HG02571 (cell line): ENCODE results near the gene PALM3.
A peak's percentile ranks its signal among the peaks of the same experiment; 100 is the strongest.
"Not testable (repeated sequence)": the region's sequence is repeated elsewhere in the genome, so short reads cannot be mapped to it uniquely, and the experiment has no call there.

Experiments
- ATAC-seq: cut with Tn5 transposase; IDR thresholded peaks from one replicate; pipeline ENCODE4 v1.9.1; 2021; ENCODE audit warnings: mild to moderate bottlenecking, moderate library complexity; ENCODE audit not compliant: unreplicated experiment

Gene PALM3

DNA sequence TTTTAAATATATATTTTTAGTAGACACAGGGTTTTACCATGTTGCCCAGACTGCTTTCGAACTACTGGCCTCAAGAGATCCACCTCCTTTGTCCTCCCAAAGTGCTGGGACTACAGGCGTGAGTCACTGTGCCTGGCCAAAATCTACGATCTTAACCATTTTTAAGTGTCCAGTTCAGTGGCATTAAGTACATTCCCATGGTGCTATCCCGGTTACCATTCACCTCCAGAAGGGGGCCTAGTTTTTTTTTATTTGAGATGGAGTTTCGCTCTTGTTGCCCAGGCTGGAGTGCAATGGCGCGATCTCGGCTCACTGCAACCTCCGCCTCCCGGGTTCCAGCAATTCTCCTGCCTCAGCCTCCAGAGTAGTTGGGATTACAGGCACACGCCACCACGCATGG is 26.7 kb downstream of the PALM3 start:
- not testable (repeated sequence) for ATAC-seq

DNA sequence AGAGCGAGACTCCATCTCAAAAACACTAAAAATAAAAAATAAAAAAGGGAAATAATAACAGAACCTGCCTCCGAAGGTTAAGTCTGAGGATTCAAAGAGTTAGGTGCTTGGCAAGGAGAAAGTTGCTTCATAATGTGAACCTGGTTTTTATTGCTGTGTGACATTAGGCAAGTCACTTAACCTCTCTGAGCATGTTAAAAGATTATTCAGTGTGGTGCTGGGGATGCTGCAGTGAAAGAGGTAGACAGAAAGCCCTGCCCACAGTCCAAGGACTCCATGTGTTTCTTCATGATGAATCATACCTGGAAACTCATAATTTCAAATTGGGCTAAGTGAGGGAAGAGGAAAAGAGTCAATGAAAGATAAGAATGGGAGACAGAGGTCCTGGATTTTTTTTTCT is 27.9 kb downstream of the PALM3 start:
- no peak for ATAC-seq

DNA sequence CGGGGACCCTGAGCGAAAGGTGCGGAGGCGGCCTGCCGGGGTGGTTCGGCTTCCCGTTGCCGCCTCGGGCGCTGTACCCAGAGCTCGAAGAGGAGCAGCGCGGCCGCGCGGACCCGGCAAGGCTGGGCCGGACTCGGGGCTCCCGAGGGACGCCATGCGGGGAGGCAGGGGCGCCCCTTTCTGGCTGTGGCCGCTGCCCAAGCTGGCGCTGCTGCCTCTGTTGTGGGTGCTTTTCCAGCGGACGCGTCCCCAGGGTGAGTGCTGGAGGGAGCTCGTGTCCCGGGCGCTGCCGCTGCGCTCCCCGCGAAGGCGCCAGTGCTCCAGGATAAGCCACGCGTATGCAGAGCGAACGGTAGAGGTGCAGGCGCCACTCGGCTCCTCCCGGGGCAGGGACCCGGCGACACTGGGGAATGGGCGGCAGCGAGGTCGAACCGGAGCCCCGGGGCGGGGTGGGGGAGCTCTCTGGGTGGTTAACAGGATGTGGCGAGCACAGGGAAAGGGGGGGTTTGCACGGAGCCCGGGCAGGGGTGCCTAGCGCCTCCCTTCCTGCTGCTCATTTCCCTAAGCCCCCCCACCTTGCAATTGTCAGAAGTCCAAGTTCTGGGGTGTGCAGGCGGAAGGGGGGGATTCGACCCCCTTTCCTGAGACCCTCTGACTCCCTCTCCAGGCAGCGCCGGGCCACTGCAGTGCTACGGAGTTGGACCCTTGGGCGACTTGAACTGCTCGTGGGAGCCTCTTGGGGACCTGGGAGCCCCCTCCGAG is 30.0 kb downstream of the PALM3 start, which contains the start of gene IL27RA:
Gene IL27RA, plus strand, starts transcription at position 44 of the 762 bp plus-strand sequence. Its CDS starts 111 bp downstream, at position 155.
- no peak for ATAC-seq

DNA sequence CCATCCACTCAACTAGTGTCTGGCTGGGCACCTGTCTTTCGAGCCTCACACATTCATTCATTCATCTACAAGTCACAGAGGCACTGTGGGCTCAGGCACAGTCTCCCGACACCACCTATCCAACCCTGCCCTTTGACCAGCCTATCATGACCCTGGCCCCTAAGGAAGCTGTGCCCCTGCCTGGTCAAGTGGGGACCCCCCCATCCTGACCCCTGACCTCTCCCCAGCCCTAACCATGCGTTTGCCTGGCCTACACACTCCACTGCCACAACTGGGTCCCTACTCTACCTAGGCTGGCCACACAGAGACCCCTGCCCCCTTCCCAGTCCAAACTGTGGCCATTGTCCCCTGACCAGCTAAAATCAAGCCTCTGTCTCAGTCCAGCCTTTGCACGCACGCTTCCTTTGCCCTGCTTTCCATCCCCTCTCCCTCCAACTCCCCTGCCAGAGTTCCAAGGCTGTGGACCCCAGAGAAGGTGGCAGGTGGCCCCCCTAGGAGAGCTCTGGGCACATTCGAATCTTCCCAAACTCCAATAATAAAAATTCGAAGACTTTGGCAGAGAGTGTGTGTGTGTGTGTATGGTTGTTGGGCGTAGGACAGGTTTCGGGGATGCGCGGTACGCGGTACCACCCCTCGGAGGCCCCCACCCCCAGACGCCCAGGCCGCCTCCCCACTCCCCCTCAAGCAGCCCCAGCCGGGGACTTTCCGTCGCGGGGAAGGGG is 30.7 kb downstream of the PALM3 start:
- no peak for ATAC-seq

DNA sequence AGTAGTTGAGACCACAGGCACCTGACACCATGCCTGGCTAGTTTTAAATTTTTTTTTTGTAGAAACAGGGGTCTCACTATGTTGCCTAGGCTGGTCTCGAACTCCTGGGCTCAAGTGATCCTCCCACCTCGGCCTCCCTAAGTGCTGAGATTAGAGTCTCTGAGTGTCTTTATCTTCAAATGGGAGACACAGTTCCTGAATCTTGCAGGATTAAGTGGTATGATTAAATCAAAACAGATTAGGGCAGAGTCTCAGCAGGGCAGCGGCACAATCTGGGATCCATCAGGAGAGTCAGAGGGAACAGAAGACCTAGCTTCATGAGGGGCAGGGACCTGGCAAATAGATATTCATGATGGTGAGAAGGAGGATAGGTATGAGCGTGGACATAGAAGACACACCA is 33.0 kb downstream of the PALM3 start:
- no peak for ATAC-seq

DNA sequence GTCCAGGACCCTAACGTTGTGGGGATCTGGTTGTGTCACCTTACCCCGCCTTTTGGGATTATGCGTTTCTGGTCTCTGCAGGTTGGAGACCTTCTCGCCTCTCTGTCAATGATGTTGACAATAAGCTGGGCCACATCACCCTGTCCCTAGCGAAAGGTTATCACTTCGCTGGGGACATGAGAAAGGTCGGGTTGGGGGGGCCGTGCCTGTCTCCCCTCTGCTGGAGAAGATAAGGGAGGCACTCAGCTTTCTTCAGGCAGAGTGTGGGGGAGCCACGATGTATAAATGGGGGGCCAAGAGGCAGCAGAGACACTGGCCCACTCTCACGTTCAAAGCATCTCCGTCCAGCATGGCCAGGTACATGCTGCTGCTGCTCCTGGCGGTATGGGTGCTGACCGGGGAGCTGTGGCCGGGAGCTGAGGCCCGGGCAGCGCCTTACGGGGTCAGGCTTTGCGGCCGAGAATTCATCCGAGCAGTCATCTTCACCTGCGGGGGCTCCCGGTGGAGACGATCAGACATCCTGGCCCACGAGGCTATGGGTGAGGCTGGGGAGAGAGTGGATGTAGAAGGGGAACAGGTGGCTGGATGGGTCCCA is 33.9 kb downstream of the PALM3 start, which contains the start of gene RLN3:
Gene RLN3, plus strand, starts transcription at position 293 of the 595 bp plus-strand sequence. Its CDS starts 57 bp downstream, at position 350.
- ATAC-seq = no peak

DNA sequence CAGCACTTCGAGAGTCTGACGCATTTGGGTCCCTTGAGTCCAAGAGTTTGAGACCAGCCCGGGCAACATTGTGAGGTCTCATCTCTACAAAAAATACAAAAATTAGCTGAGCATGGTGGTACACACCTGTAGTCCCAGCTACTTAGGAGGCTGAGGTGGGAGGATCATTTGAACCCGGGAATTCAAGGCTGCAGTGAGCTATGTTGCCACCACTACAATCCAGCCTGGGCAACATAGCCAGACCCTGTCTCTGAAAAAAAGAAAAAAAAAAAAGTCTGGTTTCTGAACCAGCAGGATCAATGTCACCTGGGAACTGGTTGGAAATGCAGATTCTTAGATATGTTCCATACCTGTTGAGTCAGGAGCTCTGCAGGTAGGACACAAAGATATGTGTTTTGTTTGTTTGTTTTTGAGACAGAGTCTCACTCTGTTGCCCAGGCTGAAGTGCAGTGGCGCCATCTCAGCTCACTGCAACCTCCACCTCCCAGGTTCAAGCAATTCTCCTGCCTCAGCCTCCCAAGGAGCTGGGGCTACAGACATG is 35.2 kb downstream of the PALM3 start:
- not testable (repeated sequence) for ATAC-seq

DNA sequence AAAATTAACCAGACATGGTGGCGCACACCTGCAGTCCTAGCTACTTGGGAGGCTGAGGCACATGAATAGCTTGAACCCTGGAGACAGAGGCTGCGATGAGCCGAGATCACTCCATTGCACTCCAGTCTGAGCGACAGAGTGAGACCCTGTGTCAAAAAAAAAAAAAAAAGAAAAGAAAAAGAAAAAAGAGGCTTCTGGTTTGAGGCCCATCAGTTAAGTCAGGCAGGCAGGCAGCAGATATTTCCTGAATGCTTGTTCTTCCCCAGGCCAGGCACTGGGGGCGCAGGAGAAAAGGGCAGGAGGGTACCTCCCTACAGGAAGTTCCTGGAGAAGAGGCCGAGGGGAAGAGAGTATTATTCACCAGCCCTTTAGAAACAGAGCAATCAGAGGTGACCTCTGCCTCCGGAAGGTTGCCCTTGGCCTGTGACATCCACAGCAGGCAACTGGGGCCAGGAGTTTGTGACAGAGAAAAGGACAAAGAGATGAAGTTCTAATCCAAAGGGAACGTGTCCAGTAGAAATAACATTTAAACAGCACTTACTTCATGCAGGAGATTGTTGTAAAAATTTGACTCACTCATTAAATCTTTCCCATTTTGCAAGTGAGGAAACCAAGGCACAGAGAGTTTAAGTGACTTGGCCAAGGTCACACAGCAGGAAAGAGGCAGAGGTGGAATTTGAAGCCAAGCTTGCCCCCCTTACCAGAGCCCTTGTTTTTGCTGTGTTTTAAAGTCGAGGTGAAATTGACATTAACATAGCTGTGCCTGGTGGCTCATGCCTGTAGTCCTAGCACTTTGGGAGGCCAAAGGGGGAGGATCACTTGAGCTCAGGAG is 38.3 kb downstream of the PALM3 start:
- ATAC-seq = no peak

DNA sequence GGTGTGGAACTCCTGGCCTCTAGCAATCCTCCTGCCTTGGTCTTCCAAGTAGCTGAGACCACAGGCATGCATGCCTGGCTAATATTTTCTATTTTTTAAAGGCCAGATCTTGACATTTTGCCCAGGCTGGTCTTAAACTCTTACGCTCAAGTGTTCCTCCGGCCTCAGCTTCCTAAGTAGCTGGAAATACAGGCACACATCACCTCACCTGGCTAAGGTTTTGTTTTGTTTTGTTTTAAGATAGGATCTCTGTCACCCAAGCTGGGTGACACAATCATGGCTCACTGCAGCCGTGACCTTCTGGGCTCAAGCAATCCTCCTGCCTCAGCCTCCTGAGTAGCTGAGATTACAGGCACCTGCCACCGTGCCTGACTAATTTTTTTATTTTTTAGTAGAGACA is 39.4 kb downstream of the PALM3 start:
- ATAC-seq = no peak

DNA sequence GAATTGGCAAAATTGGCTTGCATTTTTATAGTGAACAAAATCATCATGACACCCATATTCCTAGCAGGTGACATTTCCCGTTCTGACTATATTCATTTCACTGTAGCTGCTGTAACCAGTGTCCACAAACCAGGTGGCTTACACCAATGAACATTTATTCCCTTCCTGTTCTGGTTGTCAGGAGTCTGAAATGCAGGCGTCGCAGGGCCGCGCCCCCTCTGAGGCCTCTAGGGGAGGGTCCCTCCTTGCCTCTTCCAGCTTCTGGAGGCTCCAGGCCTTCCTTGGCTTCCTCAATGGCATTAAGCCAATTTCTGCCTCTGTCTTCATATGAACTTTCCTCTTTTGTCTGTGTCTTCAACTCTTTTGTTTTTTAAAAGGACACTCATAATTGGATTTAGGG is 40.4 kb downstream of the PALM3 start:
- no peak for ATAC-seq

DNA sequence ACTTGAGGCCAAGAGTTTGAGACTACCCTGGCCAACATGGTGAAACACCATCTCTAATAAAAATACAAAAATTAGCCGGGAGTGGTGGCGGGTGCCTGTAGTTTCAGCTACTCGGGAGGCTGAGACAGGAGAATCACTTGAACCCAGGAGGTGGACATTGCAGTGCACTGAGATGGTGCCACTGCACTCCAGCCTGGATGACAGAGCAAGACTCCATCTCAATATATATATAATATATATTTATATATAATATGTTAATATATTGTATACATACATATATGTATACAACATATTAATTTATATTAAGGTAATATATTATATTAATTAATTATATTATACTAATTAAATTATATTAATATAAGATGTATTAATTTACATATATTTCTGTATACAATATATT is 42.1 kb downstream of the PALM3 start:
- not testable (repeated sequence) for ATAC-seq

DNA sequence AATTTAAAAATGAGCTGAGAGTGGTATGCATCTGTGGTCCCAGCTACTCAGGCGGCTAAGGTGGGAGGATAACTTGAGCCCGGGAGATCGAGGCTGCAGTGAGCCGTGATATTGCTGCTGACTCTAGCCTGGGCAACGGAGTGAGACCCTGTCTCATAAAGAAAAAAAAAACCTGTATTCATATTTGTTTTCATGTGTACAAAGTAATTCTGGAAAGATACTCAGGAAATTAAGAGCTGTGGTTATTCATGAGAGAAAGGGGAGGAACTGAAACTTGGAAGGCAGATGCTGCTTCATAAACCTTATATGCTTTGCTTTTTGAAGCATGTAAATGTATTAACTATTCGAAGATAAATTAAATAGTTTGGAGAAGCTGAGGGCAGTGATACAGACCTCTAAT is 42.8 kb downstream of the PALM3 start:
- no peak for ATAC-seq

DNA sequence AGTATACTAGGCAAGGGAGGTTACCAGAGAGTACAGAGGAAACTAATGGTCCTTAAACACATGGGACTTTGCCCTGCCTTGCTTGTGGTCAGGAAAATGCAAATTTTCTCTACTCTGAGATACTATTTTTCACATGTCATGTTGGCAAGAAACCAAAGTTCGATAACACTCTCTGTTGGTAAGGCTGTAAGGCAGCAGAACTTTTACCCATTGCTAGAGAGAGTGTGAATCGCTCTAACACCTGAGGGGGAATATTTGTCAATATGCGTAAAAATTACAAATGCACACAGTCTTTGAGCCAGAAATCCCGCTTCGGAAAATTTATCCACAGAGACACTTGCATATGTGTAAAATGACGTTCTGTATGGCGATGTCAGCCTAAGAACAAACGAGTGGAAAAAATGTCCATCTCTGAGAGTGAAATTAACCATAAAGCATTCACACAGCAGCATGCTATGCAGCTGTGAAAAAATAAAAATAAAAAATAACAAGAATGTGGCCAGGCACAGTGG is 46.3 kb downstream of the PALM3 start:
- peak; percentile 79 for ATAC-seq

DNA sequence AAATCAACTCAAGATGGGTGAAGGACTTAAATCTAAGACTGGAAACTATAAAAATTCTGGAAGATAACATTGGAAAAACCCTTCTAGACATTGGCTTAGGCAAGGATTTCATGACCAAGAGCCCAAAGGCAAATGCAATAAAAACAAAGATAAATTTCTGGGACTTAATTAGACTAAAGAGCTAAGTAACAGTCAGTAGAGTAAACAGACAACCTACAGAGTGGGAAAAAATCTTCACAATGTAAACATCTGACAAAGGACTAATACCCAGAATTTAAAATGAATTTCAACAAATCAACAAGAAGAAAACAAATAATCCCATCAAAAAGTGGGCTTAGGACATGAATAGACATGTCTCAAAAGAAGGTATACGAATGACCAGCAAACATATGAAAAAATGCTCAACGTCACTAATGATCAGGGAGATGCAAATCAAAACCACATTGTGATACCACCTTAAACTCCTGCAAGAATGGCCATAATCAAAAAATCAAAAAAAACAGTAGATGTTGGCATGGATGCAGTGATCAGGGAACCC is 49.4 kb downstream of the PALM3 start:
- ATAC-seq = no peak

DNA sequence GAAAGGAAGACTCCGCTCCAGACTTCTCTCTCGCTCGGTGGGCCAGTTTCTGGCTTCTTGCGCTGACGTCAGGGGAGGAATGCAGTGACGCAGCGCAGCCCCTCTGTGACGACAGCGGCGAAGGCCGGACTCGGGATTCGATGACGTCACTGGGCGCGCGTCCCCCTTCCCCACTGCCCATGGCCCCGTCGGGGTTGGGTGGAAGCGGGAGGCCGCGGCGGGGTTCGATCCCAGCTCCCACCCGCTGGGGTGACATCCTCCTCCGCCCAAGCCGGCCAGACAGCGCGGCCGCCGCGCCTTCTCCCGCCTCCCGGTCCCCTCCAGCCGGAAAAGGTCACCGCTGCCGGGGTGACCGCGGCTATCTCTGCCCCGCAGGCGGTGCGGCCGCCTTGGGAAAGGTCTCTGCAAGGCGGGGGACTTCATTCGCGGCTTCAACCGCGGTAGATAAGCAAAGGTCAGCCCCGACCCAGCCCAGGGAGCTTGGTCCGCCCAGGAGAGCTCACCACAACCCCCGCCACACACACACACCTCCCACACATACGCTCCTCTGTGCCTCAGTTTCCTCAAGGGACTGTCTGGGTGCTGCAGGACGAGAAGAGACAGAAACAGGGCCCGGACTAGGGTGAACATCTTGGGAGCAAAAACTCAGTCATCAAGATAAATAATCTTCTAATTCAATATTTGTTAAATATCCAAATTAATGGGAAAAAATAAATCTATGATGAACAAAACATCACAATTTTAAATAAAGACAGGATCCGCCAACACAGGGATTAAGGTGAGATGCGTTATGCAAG is 54.9 kb downstream of the PALM3 start:
- peak; percentile 32 for ATAC-seq

DNA sequence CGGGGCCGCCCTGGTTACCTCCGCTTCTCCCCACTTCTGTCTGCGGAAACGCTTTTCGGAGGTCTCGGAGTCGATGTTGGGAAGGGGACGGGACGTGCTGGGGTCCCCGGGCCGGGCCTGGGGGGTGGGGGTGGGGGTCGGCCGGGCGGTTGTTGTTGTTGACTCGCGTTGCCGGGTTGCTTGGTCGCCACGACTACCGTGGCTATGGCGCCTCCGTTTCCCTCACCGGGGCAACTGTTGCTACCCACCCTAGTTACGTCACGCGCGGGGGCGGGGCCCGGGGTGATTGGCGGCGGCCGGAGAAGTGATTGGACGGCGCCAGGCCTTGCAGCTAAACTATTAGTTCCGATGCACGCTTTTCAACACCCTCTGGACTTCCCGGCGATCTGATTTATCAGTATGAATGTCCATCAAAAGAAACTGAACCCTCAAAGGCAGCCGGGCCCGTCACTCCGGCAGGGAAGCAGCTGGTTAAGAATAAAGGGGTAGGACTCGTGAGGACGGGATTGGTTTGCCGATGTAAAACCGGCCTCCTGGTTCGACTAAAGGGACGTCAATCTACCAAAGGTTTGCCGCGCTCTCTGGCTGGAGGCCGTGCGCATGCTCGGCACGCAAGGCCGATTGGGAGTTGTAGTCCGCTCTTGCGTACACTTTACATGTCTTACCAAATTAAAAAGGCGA is 55.7 kb downstream of the PALM3 start, which contains the start of gene RFX1:
Gene RFX1, minus strand, starts transcription at position 236 of the 681 bp plus-strand sequence. CDS start 12,477 bp downstream, outside the sequence.
- ATAC-seq = peak; percentile 72

DNA sequence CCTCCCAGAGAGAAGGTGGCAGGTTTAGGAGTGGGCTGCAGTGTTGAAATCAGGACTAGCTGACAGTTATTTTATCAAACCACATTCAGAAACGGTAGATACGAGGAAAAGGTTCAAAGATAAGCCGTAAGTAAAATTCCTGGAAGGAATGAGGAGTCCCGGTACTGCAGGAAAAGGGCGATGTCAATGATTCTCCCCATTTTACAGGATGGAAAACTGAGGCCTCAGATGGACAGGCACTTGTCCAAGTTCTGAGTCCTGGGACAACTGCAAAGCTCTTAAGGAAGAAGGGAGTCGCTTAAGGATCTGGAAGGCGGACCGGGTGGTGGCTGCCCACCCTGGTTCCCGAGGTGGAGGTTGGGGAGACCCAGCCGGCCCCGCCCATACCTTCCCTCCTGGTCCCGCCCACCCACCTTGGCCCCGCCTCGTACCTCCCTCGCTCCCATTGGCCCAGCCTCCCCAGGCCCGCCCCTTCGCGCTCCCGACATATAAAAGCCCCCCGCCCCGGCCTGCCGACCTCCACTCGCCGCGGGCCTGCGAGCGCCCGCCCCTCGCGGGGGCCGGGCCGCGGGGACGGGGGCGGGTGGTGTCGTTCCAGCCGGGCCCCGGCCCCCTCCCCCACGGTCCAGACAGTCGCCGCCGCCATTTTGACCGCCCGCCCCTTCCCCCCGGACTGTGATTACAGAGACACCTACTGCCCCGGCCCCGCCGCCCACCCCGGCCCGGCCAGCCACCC is 56.4 kb downstream of the PALM3 start:
- ATAC-seq = peak; percentile 27
